ACHN (cell line): Measurements from ENCODE around the gene SWAP70.

Experiments
- DNase-seq: peaks from one replicate; pipeline ENCODE4 v3.0.0-alpha.2; 2015
- in situ Hi-C: cut with HindIII; loops from 2 replicates; pipeline ENCODE4 v1.10.0; 2017; ENCODE audit warnings: low sequenced_read_pairs, low pct_ligation_motif_present, low pct_unique_long_range_greater_than_20kb

The SWAP70 gene

DNA sequence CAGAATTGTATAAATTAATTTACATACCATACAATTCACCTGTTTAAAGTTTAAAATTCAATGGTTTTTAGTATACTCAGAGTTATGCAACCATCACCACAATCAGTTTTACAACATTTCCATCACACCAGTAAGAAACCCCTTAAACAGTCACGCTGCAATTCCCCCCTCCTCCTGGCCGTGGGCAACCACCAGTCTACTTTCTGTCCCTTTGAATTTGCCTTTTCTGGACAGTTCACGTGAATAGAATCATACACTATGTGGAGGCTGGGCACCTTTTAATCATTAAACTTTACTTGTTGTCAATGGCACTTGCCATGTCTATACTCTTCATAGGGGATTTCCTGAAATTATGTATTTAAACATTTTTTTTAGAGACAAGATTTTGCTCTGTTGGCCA, 20.1 kb upstream of the SWAP70 start:
- in situ Hi-C loops, result no loop called here
- no peak for DNase-seq

DNA sequence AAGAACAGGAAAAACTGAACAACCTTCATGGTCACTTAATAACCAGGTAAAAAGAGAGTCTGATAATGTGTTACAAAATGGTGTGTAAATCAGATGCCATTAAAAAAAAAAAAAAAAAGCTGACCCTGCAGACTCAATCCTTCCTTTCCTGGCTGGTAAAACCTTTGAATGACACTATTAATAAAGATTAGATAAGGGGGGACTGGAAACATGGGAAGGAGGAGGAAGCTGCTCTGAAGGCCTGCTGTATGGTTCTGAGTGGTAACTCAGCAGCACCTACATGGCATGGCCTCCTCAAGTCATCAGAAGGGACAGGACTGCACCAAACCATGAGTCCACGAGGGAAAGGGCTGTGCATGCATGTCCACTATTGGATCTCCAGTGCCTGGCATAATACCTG, 18.0 kb upstream of the SWAP70 start:
- in situ Hi-C loops, result no loop called here
- no peak for DNase-seq

DNA sequence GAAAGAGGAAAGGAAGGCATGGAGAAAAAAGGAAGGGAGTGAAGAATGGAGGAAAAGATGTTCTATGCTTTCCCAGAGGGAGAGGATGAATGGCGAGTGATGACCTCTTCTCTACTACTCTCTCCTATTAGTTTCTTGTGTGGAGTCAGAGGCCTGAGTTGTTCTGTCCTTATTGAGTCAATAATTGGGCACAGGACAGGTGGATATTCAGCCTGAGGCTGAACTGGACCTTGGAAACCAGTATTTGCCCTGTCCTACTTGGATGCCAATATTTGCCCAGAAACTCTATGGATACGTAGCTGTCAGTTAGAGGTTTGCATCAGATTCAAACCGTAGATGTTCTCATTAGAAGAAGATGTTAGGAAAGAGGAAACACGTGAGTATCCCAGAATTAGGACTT, 17.6 kb upstream of the SWAP70 start:
- in situ Hi-C loops, result no loop called here
- no peak for DNase-seq

DNA sequence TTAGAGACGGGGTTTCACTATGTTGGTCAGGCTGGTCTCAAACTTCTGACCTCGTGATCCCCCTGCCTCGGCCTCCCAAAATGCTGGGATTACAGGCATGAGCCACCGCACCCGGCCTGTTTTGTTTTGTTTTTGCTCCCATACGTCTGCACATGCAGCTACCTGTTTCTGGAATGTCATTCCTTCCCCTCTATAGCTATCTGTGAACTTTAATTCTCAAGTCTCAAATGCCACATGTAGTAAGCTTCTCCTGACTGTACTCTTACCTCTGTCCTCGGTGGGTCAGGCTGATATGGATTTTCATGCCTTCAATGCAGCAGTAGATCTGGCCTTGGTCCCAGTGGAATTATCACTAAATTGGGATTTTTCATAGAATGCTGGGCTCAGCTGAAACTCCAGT, 12.4 kb upstream of the SWAP70 start:
- in situ Hi-C loops, result no loop called here
- no peak for DNase-seq

DNA sequence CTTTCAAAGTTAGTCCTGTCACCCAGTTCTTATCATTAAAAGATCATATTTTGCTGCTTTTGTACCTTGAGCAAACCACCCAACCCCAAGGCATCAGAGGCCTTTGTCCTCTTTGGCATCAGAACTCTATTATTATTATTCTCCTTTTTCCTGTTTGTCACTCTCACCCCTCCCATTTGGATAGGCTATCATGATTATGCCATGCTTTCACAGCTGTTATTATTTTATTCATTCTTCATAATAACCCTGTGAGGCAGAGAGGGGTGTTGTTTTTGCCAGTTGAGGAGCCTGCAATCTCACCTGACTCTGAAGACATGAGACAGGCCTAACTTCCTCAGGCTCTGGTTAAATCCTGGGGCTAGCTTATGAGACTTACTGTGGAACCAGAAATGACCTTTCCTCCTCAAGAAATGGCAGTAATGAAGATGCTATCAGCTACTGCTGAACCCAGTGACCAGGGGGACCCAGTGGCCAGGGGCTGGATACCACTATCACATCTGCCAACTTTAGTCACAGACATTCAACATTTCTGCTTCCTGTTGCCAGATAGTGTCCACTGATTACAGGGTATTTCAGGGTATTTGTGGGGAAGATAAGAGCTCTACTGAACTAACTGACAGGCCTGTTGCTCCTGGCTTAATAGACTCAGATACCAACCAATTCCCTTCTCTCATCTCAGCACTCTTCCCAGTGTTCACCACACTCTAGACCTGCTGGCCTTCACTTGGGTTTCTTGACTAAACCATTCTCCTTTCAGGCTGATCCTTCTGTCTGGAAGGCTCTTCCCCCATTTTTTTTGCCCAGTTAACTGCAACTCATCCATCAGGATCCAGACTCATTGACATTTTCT, 11.8 kb upstream of the SWAP70 start:
- no peak for DNase-seq
- in situ Hi-C loops, result no loop called here

- DNase-seq, result no peak
- in situ Hi-C loops, result no loop called here
Observed at GRCh38 chr11:9653871-9654270, 10.0 kb upstream of the SWAP70 start.

DNA sequence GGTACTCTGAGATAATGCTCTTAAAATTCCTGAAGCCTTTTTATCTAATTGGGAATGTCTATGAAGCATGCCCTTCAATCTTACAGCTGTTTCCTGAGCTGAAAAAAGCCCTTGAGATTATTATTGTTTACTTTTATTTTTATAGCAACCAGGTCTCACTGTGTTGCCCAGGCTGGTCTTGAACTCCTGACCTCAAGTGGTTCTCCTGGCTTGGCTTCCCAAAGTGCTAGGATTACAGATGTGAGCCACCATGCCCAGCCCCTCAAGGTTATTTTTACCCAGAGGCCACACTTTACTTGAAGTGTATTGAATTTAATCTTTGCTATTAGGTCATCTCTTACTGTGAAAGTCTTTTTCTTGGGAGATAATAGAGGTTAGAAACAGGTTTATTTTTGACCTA, 7.0 kb upstream of the SWAP70 start:
- in situ Hi-C loops, result no loop called here
- no peak for DNase-seq

DNA sequence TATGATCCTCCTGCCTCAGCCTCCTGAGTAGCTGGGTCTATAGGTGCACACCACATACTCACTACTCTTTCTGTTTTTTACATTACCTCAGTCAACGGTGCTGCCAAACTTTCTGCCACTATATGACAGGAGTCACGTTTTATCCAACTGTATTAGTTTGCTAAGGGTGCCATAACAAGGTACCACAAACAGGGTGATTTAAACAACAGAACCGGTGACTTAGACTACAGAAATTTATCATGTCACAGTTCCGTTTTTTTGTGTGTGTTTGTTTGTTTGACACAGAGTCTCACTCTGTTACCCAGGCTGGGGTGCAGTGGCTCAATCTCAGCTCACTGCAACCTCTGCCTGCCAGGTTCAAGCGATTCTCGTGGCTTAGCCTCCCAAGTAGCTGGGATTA, 6.3 kb upstream of the SWAP70 start:
- in situ Hi-C loops, result no loop called here

DNA sequence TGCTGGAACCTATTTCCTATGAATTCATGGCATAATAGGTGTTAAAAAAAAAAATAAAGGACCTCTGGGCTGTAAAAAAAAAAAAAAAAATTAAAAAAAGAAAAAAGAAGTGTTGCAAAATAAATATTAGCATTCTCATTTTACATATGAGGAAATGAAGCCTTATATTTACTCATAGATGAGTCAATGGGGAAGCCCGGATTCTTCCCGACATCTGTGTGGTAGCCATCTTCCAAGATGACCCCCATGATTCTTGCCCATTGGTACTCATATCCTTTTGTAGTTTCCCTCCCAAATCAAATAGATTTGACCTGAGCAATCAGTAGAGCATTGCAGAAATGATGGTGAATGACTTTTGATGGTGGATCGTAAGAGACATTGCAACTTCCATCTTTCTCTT, 3.0 kb upstream of the SWAP70 start:
- no peak for DNase-seq
- in situ Hi-C loops, result no loop called here

More for the DNA sequence above, 6.3 kb upstream of the SWAP70 start:
- no peak for DNase-seq

- peak; percentile 2 for DNase-seq
- in situ Hi-C loops, result no loop called here
Observed at GRCh38 chr11:9662273-9662672, 1.6 kb upstream of the SWAP70 start.

DNA sequence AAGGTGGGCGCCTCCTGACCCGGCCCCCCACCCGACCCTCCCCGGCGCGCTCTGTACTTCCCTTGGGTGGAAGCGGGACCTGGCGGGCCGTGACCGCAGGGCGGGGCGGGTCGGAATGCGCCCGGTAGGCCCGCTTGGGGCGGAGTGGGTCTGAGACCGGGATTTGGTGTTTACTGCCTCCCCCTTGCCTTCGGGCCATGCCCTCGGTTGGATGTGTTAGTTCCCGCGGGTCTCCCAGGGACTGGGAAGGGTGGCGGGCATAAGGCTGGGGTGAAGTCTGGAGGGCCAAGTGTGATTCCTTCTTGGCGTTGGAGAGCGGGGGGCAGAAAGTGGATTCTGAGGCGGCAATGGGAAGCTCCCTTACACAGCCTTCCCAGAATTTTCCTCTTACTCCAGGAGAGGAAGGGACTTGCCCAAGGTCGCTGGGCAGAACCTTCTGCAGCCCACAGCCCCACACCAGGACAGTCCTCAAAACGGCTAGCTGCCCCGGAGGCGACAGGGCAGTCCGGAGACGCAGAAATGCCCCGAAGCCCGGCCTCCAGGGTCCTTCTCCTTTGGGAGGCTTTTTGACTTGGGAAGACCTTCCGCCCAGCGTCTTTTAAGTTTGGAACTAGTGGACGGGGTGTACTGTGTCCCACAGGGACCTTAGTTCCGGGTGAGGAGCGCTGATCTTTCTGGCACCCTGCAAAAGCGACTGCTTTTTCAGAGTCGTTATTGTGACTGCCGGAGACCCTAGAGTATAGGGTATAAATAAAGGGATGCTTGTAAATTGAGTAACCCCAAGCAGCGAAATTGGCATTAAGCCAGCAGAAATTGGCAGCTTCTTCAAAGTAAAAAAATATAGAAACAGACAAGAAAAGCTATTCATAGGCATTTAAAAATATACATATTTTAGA, 647 bp downstream of the SWAP70 start:
- peak; percentile 60 for DNase-seq
- in situ Hi-C loops, result no loop called here

- no peak for DNase-seq
- in situ Hi-C loops, result no loop called here
Observed at GRCh38 chr11:9665749-9666148, 1.9 kb downstream of the SWAP70 start.

DNA sequence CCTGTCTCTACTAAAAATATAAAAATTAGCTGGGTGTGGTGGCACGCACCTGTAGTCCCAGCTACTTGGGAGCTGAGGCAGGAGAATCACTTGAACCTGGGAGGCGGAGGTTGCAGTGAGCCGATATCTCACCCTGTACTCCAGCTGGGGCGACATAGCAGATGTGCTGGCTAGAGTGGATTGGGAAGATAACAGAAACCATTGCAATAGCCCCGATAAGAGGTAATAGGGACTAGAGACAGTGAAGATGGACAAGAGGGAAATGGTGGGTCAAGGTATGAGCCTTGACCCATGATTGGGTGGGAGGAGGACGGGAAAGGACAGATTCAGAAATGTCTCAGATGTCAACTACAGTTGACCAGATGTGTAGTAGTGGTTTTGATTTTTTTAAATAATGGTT, 6.1 kb downstream of the SWAP70 start:
- no peak for DNase-seq
- in situ Hi-C loops, result no loop called here

- in situ Hi-C loops, result no loop called here
- no peak for DNase-seq
Observed at GRCh38 chr11:9672288-9672916, 8.5 kb downstream of the SWAP70 start.

DNA sequence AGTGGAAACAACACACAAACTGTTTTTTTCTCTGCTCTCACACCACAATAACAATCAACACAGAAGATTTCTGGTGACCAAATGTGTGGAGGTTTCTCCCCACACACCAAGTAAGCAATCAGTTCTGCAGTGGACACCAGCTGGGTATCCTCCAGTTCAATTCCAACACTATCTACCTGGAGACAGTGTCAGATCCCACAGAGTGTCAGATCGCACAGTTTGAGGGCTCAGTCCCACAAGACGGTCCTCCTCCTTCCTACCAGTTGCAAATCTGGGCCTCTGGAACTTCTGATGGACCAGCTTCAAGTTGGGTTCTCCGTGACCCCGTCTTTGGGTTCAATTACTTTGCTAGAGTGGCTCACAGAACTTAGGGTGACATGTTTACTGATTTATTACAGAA, 9.0 kb downstream of the SWAP70 start:
- in situ Hi-C loops, result no loop called here
- DNase-seq, result no peak

DNA sequence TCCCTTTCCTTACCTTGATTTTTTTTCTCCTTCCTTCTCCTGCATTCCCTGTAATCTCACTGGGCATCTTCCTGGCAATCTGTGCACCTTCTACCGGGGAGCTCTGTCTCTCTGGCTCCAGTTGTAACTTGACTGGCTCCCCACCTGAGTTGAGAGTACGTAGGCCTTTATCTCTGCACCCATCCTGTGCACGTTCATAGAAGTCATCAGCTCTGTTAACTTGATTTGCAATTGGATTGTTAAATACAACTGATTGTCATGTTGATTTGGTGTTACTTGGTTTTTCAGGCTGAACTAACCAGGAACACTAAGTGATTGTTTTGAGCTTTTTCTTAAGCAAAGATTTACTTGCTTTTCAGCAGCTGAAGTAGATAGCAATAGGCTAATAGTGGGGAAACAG, 11.8 kb downstream of the SWAP70 start:
- in situ Hi-C loops, result no loop called here

DNA sequence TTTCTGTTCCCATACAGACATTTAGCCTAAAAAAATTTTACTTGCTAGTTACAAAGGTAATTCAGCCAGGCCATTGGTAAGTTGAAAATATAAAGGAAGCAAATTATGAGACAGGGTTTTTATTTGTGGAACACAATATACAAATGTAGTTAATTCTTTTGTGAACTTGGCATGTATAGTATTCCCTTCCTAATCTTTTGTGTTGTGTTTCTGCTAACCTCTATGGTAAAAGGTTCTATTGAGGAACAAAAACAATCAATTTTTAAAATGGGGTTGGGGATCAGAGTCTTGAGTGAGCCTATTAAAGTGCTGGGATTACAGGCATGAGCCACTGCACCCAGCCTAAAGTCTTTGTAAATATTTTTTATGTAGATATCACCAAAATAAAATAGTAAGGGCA, 14.1 kb downstream of the SWAP70 start:
- in situ Hi-C loops, result no loop called here
- DNase-seq, result no peak

More for the DNA sequence above, 11.8 kb downstream of the SWAP70 start:
- no peak for DNase-seq

DNA sequence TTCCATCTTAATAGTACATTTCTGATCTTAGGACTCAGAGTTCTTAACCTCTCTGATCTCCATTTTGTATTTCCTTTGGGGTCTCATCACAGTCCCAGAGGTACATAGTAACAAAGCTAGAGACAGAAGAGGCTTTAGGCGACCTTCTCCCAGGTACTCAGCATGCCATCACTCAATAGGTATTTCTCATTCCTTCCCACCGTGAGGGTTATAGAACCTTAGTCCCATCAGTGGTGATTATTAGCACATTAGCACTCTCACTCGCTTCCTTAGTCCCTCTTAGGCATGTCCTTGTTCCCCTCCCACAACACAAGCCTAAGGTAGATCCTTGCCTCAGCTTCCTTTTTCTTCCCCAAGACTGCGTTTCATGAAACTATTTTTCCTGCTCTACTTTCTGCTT, 14.7 kb downstream of the SWAP70 start:
- no peak for DNase-seq
- in situ Hi-C loops, result no loop called here

DNA sequence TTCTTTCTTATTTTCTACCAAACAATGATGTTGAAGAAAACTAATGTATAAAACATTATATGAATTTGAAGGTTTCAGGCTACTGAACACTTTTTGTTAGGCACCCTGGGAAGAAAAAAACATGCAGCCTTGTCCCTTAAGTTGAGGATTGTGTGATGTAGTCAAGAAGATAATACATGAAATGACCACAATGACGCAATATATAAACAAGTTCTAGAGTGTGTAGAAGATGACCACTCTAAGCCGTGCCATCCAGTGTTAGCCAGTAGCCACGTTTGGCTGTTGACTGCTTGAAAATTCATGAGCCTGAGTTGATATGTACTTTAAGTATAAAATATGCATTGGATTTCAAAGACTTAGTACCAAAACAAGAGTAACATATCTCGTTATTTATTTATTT, 16.2 kb downstream of the SWAP70 start:
- no peak for DNase-seq
- in situ Hi-C loops, result no loop called here
